Naive thymus-derived CD4-positive, alpha-beta T cell (primary cell): Measurements from ENCODE around the gene AHDC1. TPM values are rescaled to one million over a fixed set of nuclear protein-coding genes. Genes with fewer than 3 reads are reported as not detected.

ENCODE experiments used
- ATAC-seq: fragments of 150-1000 bp; cut with Tn5 transposase; 2 replicates; pipeline ENCODE4 v1.10.0; 2021; ENCODE audit warnings: mild to moderate bottlenecking, moderate library complexity
- CTCF ChIA-PET: fragments of 350-600 bp; sonication (Branson Sonifier 250); formaldehyde crosslinking; loops from one replicate; lab custom pipeline; 2021; ENCODE audit warnings: antibody characterized with exemption; lab: Charles Lee
- POLR2A ChIA-PET: fragments of 350-600 bp; sonication (Branson Sonifier 250); formaldehyde crosslinking; loops from one replicate; lab custom pipeline; 2021; ENCODE audit warnings: antibody characterized with exemption, inconsistent platforms; lab: Charles Lee
- DNase-seq, 9 donors: peaks; one replicate each; pipeline versions ENCODE4 v3.0.0 to v3.0.0-alpha.2; 2020 to 2022; ENCODE audit warnings: mixed read lengths in 1 of 9
- H3K27ac ChIP-seq: one replicate; pipeline ENCODE4 v1.7.0; 2013; ENCODE audit warnings: mild to moderate bottlenecking, low read depth, low read length, moderate library complexity
- H3K27me3 ChIP-seq, 2 donors: one replicate each; pipeline ENCODE4 v1.7.0; 2013; ENCODE audit warnings: low read length in 2 of 2, mild to moderate bottlenecking in 2 of 2, moderate library complexity in 2 of 2; ENCODE audit not compliant: control insufficient read depth in 2 of 2, insufficient read depth in 2 of 2
- H3K36me3 ChIP-seq, 3 experiments: 1 replicate in 2 of 3; 2 replicates in 1 of 3; pipeline ENCODE4 v1.7.0; 2013; ENCODE audit warnings: low read length in 3 of 3, mild to moderate bottlenecking in 3 of 3, moderate library complexity in 1 of 3; ENCODE audit not compliant: insufficient read depth in 3 of 3, control insufficient read depth in 2 of 3
- H3K4me1 ChIP-seq, 2 donors: one replicate each; pipeline ENCODE4 v1.7.0; 2013; ENCODE audit warnings: low read length in 2 of 2, mild to moderate bottlenecking in 2 of 2, moderate library complexity in 1 of 2; ENCODE audit not compliant: control insufficient read depth in 2 of 2, insufficient read depth in 2 of 2
- H3K4me3 ChIP-seq: 2 replicates; pipeline ENCODE4 v1.7.0; 2013; ENCODE audit warnings: mild to moderate bottlenecking, low read length
- H3K9me3 ChIP-seq, 3 experiments: 1 replicate in 2 of 3; 2 replicates in 1 of 3; pipeline ENCODE4 v1.7.0; 2013; ENCODE audit warnings: low read length in 3 of 3; ENCODE audit not compliant: control insufficient read depth in 2 of 3
- H3K27ac Mint-ChIP-seq, 9 donors: one replicate each; pipeline ENCODE4 v1.8.0; 2020 to 2022; ENCODE audit warnings: mixed read lengths in 9 of 9, mild to moderate bottlenecking in 8 of 9, moderate library complexity in 5 of 9, inconsistent platforms in 2 of 9
- H3K27me3 Mint-ChIP-seq, 5 donors: one replicate each; pipeline ENCODE4 v1.8.0; 2021 to 2022; ENCODE audit warnings: mixed read lengths in 5 of 5, mild to moderate bottlenecking in 1 of 5
- H3K36me3 Mint-ChIP-seq, 5 donors: one replicate each; pipeline ENCODE4 v1.8.0; 2020 to 2022; ENCODE audit warnings: mixed read lengths in 5 of 5, mild to moderate bottlenecking in 3 of 5, inconsistent platforms in 1 of 5
- H3K4me1 Mint-ChIP-seq, 7 donors: one replicate each; pipeline ENCODE4 v1.8.0; 2020 to 2022; ENCODE audit warnings: mixed read lengths in 7 of 7, mild to moderate bottlenecking in 3 of 7, inconsistent platforms in 1 of 7
- H3K4me3 Mint-ChIP-seq, 10 donors: one replicate each; pipeline ENCODE4 v1.8.0; 2020 to 2022; ENCODE audit warnings: mild to moderate bottlenecking in 10 of 10, mixed read lengths in 10 of 10, moderate library complexity in 6 of 10, inconsistent platforms in 2 of 10
- H3K9me3 Mint-ChIP-seq, 11 donors: one replicate each; pipeline ENCODE4 v1.8.0; 2020 to 2022; ENCODE audit warnings: mixed read lengths in 11 of 11, mild to moderate bottlenecking in 4 of 11, inconsistent platforms in 1 of 11, moderate library complexity in 1 of 11
- intact Hi-C, 2 donors: fragments of 100-400 bp; cut with micrococcal nuclease; formaldehyde crosslinking; loops; one replicate each; pipeline ENCODE4 v1.15.1; 2023
- polyA plus RNA-seq, 2 donors: library from polyadenylated mRNA; unstranded; fragments of 300-500 nt; fragmentation: Illumina TruSeq; gene quantifications; one replicate each; pipeline ENCODE4 v1.2.3, GENCODE V29; 2021
- total RNA-seq, 6 experiments: library from RNA in 5 of 6; stranded (reverse) in 5 of 6; gene quantifications; 1 replicate in 5 of 6; 2 replicates in 1 of 6; pipeline ENCODE4 v1.2.3 and lab custom pipeline; 2021 to 2026

The AHDC1 gene
- total and polyA plus RNA-seq, 7 experiments from 2014 or later: 0.90 to 38.8 (median 21.3) TPM

DNA sequence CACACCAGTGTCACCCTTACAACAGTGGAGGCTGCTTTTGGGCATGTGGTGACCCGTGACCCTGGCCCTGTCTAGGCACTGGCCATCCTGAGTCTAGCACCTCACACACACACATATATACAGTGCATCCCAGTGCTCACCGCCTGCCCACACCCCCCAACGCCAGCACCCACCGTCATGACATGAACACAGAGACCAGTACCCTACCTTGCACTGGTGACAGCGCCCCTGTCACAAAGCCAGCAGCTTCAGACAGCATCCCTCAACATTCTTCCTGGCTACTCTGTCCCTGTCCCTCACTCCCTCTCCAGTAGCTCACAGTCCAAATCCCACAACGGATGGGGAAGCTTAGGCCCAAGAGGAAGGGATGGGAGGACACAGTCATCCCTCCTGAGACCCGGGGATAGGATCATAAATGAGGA, 27.1 kb downstream of the AHDC1 start:
- POLR2A ChIA-PET: no interaction called here
- no peak for ATAC-seq
- no peaks in the 10 kb centered on the region for H3K36me3 ChIP-seq

GRCh38 chr1:27575840-27576331, 28.1 kb downstream of the AHDC1 start:
- Mint-ChIP-seq H3K27me3 (peaks cover 0 to 23% (median 0%) of the 10 kb centered on the region in 5 donors), H3K9me3 (no peaks in the 10 kb centered on the region), H3K4me3 (peak overlapping the region in 8 of 10 donors; percentile 24 to 68 (median 57)), H3K36me3 (peaks cover 0 to 3% (median 0%) of the 10 kb centered on the region in 5 donors), H3K4me1 (peaks cover 12 to 63% (median 46%) of the 10 kb centered on the region in 7 donors), H3K27ac (peak overlapping the region in 1 of 9 donors; percentile 55)
- Histone ChIP-seq H3K27ac (no peak overlapping the region), H3K36me3 (no peaks in the 10 kb centered on the region), H3K27me3 (no peaks in the 10 kb centered on the region), H3K4me1 (peaks cover 0 to 5% of the 10 kb centered on the region in 2 donors), H3K4me3 (no peak overlapping the region), H3K9me3 (no peaks in the 10 kb centered on the region)
- ATAC-seq (peak; percentile 45), DNase-seq (no peak)
- intact Hi-C loops: loop anchor here in 1 of 2 donors (2.0 kb wide), 1 partner anchor 19 kb away; no protein-coding TSS in a partner anchor
- ChIA-PET CTCF (interaction anchor here (1.4 to 1.6 kb wide), 2 partner anchors 20 to 25 kb away, joined by 4 to 5 read pairs; no protein-coding TSS in a partner anchor), POLR2A (interaction anchor here (0.7 kb wide), 1 partner anchor 11 kb away, joined by 3 read pairs; no protein-coding TSS in a partner anchor)

More for the DNA sequence above, 27.1 kb downstream of the AHDC1 start:
- Mint-ChIP-seq H3K9me3 (no peaks in the 10 kb centered on the region), H3K4me3 (peak overlapping the region in 8 of 10 donors; percentile 24 to 68 (median 50)), H3K36me3 (peaks cover 4 to 5% (median 5%) of the 10 kb centered on the region in 5 donors), H3K27ac (peak overlapping the region in 1 of 9 donors; percentile 58), H3K4me1 (peaks cover 12 to 64% (median 51%) of the 10 kb centered on the region in 7 donors), H3K27me3 (peaks cover 0 to 23% (median 0%) of the 10 kb centered on the region in 5 donors)
- no peak overlapping the region for H3K27ac ChIP-seq
- H3K27me3 ChIP-seq: no peaks in the 10 kb centered on the region
- no peaks in the 10 kb centered on the region for H3K9me3 ChIP-seq
- DNase-seq: no peak
- H3K4me1 ChIP-seq: peaks cover 0 to 5% of the 10 kb centered on the region in 2 donors
- intact Hi-C loops: loop anchor here in 1 of 2 donors (2.0 kb wide), 1 partner anchor 18 kb away; no protein-coding TSS in a partner anchor
- CTCF ChIA-PET: interaction anchor here (0.6 to 1.4 kb wide), 3 partner anchors 21 to 256 kb away, joined by 3 to 4 read pairs (median 4); no protein-coding TSS in a partner anchor
- no peak overlapping the region for H3K4me3 ChIP-seq

DNA sequence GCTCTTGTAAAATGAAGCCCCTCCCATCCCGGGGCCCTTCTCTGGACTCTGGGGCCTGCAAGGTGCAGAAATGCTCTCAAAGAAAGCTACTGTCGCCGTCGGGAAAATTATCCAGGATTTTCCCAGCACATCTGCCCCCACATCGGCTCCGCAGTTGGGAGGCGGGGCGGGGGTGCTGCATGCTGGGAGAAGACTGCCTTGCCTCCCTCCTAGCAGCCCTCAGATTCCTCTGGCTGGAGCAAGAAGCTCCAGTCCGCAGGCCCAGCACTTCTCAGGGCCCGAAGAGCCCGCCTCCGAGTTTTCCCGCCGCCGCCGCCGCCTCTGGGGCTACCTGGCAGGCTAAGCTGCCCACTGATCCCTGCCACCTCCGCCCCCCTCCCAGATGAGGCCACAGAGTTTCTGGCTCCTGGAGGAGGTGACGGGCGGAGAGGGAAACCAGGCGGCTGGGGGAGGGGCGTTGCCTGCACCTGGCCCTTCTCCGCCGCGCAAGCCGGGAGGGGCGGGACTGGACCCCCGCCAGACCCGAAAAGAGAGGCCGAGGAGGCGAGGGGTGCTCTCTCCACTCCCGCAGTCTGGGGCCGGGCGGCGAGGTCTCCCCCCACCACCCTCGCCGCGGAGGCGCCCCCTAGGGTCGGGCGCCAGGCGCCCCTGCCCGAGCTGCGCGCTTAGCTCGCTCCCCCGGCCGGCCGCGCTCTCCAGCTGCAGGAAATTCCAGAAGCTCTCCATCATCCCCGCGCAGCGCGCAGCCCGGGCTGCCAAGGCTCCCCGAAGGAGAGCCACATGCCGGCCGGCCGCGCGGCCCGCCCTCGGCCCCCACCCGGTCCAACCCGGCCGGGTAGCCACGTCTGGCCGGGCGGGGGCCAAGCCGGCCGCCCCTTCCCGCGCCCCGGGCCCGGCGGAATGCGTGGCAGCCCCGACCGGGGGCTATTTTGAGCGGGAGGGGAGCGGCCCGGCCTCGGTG, 28.8 kb downstream of the AHDC1 start:
- Histone ChIP-seq H3K27ac (no peak overlapping the region), H3K4me1 (peaks cover 0 to 5% of the 10 kb centered on the region in 2 donors), H3K36me3 (no peaks in the 10 kb centered on the region), H3K9me3 (no peaks in the 10 kb centered on the region), H3K27me3 (no peaks in the 10 kb centered on the region), H3K4me3 (no peak overlapping the region)
- Mint-ChIP-seq H3K27ac (no peak overlapping the region), H3K27me3 (peaks cover 0 to 23% (median 0%) of the 10 kb centered on the region in 5 donors), H3K9me3 (no peaks in the 10 kb centered on the region), H3K4me3 (peak overlapping the region in 4 of 10 donors; percentile 48 to 74 (median 62)), H3K36me3 (peaks cover 0 to 3% (median 0%) of the 10 kb centered on the region in 5 donors), H3K4me1 (peaks cover 12 to 64% (median 48%) of the 10 kb centered on the region in 7 donors)
- ChIA-PET CTCF (interaction anchor here (0.6 to 1.6 kb wide), 3 partner anchors 26 to 163 kb away, joined by 3 to 5 read pairs (median 3); no protein-coding TSS in a partner anchor), POLR2A (no interaction called here)
- intact Hi-C loops: no loop called here
- ATAC-seq (peak; percentile 38), DNase-seq (no peak)

- peak overlapping the region in 7 of 9 donors; percentile 7 to 77 (median 37) for H3K27ac Mint-ChIP-seq
- no peak for ATAC-seq
Measured at GRCh38 chr1:27574001-27574781, 29.8 kb downstream of the AHDC1 start.

DNA sequence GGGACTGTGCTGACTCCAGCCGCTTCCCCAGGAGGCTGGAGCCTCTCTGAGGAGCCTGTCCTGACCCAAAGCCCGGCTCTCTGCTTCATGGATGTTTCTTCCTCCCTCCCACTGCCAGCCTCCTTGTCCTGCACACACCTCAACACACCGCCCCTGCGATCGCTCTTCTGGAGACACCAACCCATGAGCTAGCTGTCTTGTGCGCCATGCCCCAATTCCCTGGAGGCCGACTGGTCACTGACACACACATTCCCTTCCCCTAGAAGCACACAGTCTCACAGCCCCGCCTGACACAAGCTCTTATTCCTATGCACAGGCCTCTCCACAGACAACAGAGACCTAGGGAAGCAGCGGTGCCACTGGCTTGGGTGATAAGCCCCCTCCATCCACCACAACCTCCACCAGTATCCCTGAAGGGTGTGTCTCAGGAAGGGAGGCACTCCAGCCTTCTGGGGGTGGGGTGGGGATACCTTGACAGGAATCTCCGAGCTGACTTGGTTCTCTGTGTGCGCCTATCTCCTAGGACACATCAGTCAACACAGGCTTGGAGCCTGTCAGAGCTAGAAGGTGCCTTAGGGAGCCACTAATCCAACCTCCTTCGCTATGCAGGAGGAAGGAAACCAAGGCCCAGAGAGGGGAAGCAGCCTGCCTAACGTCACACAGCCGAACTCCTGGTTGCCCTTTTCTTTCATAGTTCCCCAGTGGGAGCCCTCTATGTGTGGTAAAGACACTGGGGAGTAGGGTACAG, 31.1 kb downstream of the AHDC1 start:
- Mint-ChIP-seq H3K4me1 (peaks cover 18 to 64% (median 55%) of the 10 kb centered on the region in 7 donors), H3K36me3 (peaks cover 0 to 5% (median 0%) of the 10 kb centered on the region in 5 donors), H3K27ac (peak overlapping the region in 6 of 9 donors; percentile 55 to 86 (median 76)), H3K9me3 (no peaks in the 10 kb centered on the region), H3K27me3 (peaks cover 0 to 23% (median 0%) of the 10 kb centered on the region in 5 donors), H3K4me3 (peak overlapping the region in 1 of 10 donors; percentile 3)
- Histone ChIP-seq H3K27me3 (no peaks in the 10 kb centered on the region), H3K36me3 (no peaks in the 10 kb centered on the region), H3K9me3 (no peaks in the 10 kb centered on the region), H3K4me3 (no peak overlapping the region), H3K4me1 (peaks cover 6 to 10% of the 10 kb centered on the region in 2 donors), H3K27ac (no peak overlapping the region)
- CTCF ChIA-PET: interaction anchor here (1.5 to 1.9 kb wide), 2 partner anchors 16 to 90 kb away, joined by 4 read pairs; no protein-coding TSS in a partner anchor
- DNase-seq (no peak), ATAC-seq (no peak)
- POLR2A ChIA-PET: interaction anchor here (0.6 kb wide), 2 partner anchors 113 to 218 kb away, joined by 3 to 4 read pairs; no protein-coding TSS in a partner anchor
- intact Hi-C loops: no loop called here

More at GRCh38 chr1:27574001-27574781, 29.8 kb downstream of the AHDC1 start:
- ChIA-PET CTCF (interaction anchor here (0.5 to 1.9 kb wide), 4 partner anchors 17 to 1366 kb away, joined by 3 to 4 read pairs (median 4); no protein-coding TSS in a partner anchor), POLR2A (interaction anchor here (0.6 to 1.0 kb wide), 2 partner anchors 16 to 103 kb away, joined by 3 read pairs; no protein-coding TSS in a partner anchor)
- H3K27ac ChIP-seq: no peak overlapping the region
- Mint-ChIP-seq H3K4me1 (peaks cover 14 to 63% (median 49%) of the 10 kb centered on the region in 7 donors), H3K4me3 (peak overlapping the region in 9 of 10 donors; percentile 7 to 77 (median 66)), H3K27me3 (peaks cover 0 to 23% (median 0%) of the 10 kb centered on the region in 5 donors), H3K36me3 (peaks cover 0 to 3% (median 0%) of the 10 kb centered on the region in 5 donors), H3K9me3 (no peaks in the 10 kb centered on the region)
- no peaks in the 10 kb centered on the region for H3K36me3 ChIP-seq
- peaks cover 0 to 5% of the 10 kb centered on the region in 2 donors for H3K4me1 ChIP-seq
- H3K4me3 ChIP-seq: no peak overlapping the region
- intact Hi-C loops: no loop called here
- no peak for DNase-seq
- H3K9me3 ChIP-seq: no peaks in the 10 kb centered on the region
- H3K27me3 ChIP-seq: no peaks in the 10 kb centered on the region
